Endothelial cell of umbilical vein (primary cell): ENCODE results near the gene GNB1L. TPM values are rescaled to one million over a fixed set of nuclear protein-coding genes. Genes with fewer than 3 reads are reported as not detected.

ENCODE experiments used
- BruUV-seq: library from RNA; stranded (reverse); fragments of 400-500 nt; replicated peaks from 2 replicates; lab custom pipeline; 2021; lab: Mats Ljungman, UMichigan
- CTCF ChIA-PET: fragments of 300-600, 350-600 bp; sonication (Branson Sonifier 250); formaldehyde crosslinking; loops from one replicate; lab custom pipeline; 2021; ENCODE audit warnings: antibody characterized with exemption, inconsistent platforms; lab: Charles Lee
- POLR2A ChIA-PET: fragments of 300-600, 350-600 bp; sonication (Branson Sonifier 250); formaldehyde crosslinking; loops from one replicate; lab custom pipeline; 2021; ENCODE audit warnings: antibody characterized with exemption, inconsistent platforms; lab: Charles Lee
- DNase-seq: peaks from one replicate; pipeline ENCODE4 v3.0.0-alpha.2; 2011; ENCODE audit warnings: low read depth, low spot score
- FAIRE-seq: peaks from 2 replicates; lab custom pipeline; 2011; peaks lifted over from hg19 to GRCh38; lab: Jason Lieb, UNC
- H2AFZ ChIP-seq: 2 replicates; pipeline ENCODE4 v1.6.0; 2012; ENCODE audit warnings: low read depth, low read length, control low read depth, inconsistent platforms
- H3K27ac ChIP-seq: 2 replicates; pipeline ENCODE4 v1.5.1; 2011; ENCODE audit warnings: low read depth, mild to moderate bottlenecking, control low read depth, low read length, moderate library complexity; ENCODE audit not compliant: insufficient read depth
- H3K27me3 ChIP-seq, 2 experiments: 2 replicates each; pipeline versions ENCODE4 v1.6.0 to v1.6.1; 2011; ENCODE audit warnings: low read length in 2 of 2, mixed read lengths in 1 of 2; ENCODE audit not compliant: control insufficient read depth in 2 of 2, insufficient read depth in 2 of 2
- H3K36me3 ChIP-seq, 2 experiments: 2 replicates in 1 of 2; 3 replicates in 1 of 2; pipeline ENCODE4 v1.5.1; 2011; ENCODE audit warnings: low read length in 2 of 2, mild to moderate bottlenecking in 1 of 2, moderate library complexity in 1 of 2; ENCODE audit not compliant: control insufficient read depth in 2 of 2, insufficient read depth in 2 of 2; ENCODE audit errors: extremely low read depth in 1 of 2
- H3K4me1 ChIP-seq: 3 replicates; pipeline ENCODE4 v1.5.1; 2011; ENCODE audit warnings: mild to moderate bottlenecking, low read length; ENCODE audit not compliant: control insufficient read depth, insufficient read depth; ENCODE audit errors: extremely low read depth
- H3K4me2 ChIP-seq: 2 replicates; pipeline ENCODE4 v1.6.1; 2011; ENCODE audit warnings: low read length, control low read depth, mixed read lengths; ENCODE audit not compliant: insufficient read depth
- H3K4me3 ChIP-seq, 3 experiments: fragments of 200-600 bp in 1 of 3; sonication (generic), shearing (Covaris generic) in 1 of 3; replicated peaks in 1 of 3; 2 replicates each; pipeline ENCODE4 v1.5.1; 2011 to 2016; ENCODE audit warnings: control low read depth in 3 of 3, low read length in 3 of 3, mild to moderate bottlenecking in 2 of 3, inconsistent platforms in 1 of 3, low read depth in 1 of 3, moderate library complexity in 1 of 3; ENCODE audit not compliant: insufficient read depth in 1 of 3
- H3K79me2 ChIP-seq: 2 replicates; pipeline ENCODE4 v1.6.0; 2012; ENCODE audit warnings: low read length, inconsistent platforms; ENCODE audit not compliant: control insufficient read depth, insufficient read depth
- H3K9ac ChIP-seq: replicated peaks from 2 replicates; pipeline ENCODE3; 2011; ENCODE audit warnings: low read length, control low read depth; ENCODE audit not compliant: insufficient read depth; ENCODE audit errors: extremely low read depth
- H3K9me1 ChIP-seq: replicated peaks from 3 replicates; pipeline ENCODE4 v1.6.0; 2011; ENCODE audit warnings: mild to moderate bottlenecking, low read length; ENCODE audit not compliant: control insufficient read depth, insufficient read depth; ENCODE audit errors: extremely low read depth
- H3K9me3 ChIP-seq: replicated peaks from 2 replicates; pipeline ENCODE4 v1.5.1; 2012; ENCODE audit warnings: low read length, inconsistent platforms; ENCODE audit not compliant: control insufficient read depth, insufficient read depth
- H4K20me1 ChIP-seq: replicated peaks from 2 replicates; pipeline ENCODE3; 2011; ENCODE audit warnings: mild to moderate bottlenecking, low read length; ENCODE audit not compliant: control insufficient read depth, insufficient read depth; ENCODE audit errors: extremely low read depth
- EZH2 ChIP-seq: IDR thresholded peaks from 2 replicates; pipeline ENCODE4 v1.6.1; 2012; ENCODE audit warnings: borderline replicate concordance, low read depth, mild to moderate bottlenecking, moderate library complexity, low read length, inconsistent platforms; ENCODE audit not compliant: severe bottlenecking
- FOS ChIP-seq: IDR thresholded peaks from 2 replicates; pipeline ENCODE4 v1.6.1; 2011; ENCODE audit warnings: mild to moderate bottlenecking, low read length, moderate library complexity, borderline replicate concordance; ENCODE audit not compliant: insufficient read depth
- GATA2 ChIP-seq: IDR thresholded peaks from 2 replicates; pipeline ENCODE4 v1.7.0; 2011; ENCODE audit warnings: low read depth, mild to moderate bottlenecking, moderate library complexity, mixed read lengths, low read length; ENCODE audit not compliant: insufficient read length, insufficient read depth
- MAX ChIP-seq: IDR thresholded peaks from 2 replicates; pipeline ENCODE4 v1.6.1; 2011; ENCODE audit not compliant: insufficient read depth, insufficient read length
- POLR2A ChIP-seq: IDR thresholded peaks from 2 replicates; pipeline ENCODE4 v1.6.1; 2012; ENCODE audit warnings: low read depth, mild to moderate bottlenecking, control low read depth, low read length
- dilution Hi-C: fragments of 300-500 bp; cut with MboI; formaldehyde crosslinking; loops from one replicate; pipeline ENCODE4 v1.15.0; 2019; ENCODE audit warnings: low sequenced_read_pairs; ENCODE audit not compliant: extremely low pct_ligation_motif_present
- intact Hi-C: fragments of 100-400 bp; cut with micrococcal nuclease; formaldehyde crosslinking; loops from one replicate; pipeline ENCODE4 v1.10.0; 2022
- polyA plus RNA-seq, 4 experiments: library from polyadenylated mRNA; depleted of rRNA in 3 of 4; stranded (reverse) in 3 of 4; unstranded in 1 of 4; fragments of >200 nt; gene quantifications; 2 replicates each; pipeline versions ENCODE4 v1.2.1 to v1.2.3, GENCODE V29; 2011 to 2012; ENCODE audit warnings: missing spikeins in 1 of 4
- total RNA-seq: library from RNA; stranded (reverse); gene quantifications from 2 replicates; pipeline ENCODE4 v1.2.3, GENCODE V29; 2021
- TF ChIP-seq, protein P1 (sequence below), 2 donors: IDR thresholded peaks; 1 replicate in 1 of 2; 2 replicates in 1 of 2; pipeline ENCODE4 v1.5.1; 2011; ENCODE audit warnings: low read length in 2 of 2, mild to moderate bottlenecking in 2 of 2, moderate library complexity in 2 of 2, control low read depth in 1 of 2, inconsistent platforms in 1 of 2, low read depth in 1 of 2; ENCODE audit not compliant: insufficient read depth in 1 of 2; ENCODE audit errors: extremely low read depth in 1 of 2

GNB1L gene
- total and polyA plus RNA-seq, 2 donors (not counting 3 experiments of a cell fraction or from before 2014, with no cell fraction given): 5.4 to 5.9 TPM

DNA sequence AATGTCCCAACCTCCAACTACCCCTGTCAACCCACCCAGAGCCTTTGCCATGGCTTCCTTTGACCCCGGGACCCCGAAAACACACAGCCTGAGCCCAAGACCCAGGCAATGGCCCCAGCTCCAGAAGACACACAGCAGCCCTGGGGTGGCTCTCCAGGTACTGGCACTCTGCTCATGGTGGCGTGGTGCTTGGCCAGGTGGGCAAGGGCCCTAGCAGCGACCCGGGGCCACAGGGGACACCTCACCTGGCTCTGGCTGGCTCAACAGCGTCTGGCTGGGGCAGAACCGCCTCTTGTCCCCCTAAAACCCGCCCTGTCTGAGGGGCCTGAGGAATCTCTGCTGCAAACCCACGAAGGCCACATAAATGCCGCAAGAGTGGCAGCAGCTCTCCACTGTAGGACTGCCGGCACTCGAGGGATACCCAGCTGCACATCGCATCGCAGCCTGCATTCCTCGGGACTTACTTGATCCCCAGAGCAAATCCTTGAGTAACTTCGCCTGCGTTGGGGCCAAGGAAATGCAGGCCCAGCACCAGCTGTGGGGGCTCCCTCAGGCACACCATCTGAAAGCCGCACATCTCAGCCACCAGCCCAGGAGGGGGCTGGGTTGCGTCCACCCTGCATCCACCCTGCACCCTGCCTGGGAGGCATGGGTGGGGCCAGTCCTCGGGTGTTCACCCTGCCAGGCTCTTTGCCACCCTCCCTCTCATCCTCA lies 23.1 kb upstream of the GNB1L start:
- no peaks in the 10 kb centered on the region for H3K9me1 ChIP-seq
- no peaks in the 10 kb centered on the region for H3K9me3 ChIP-seq
- peak overlapping the region; percentile 75 for H3K9ac ChIP-seq
- no peak overlapping the region for H2AFZ ChIP-seq
- peak overlapping the region in 2 of 3 experiments; percentile 57 to 85 for H3K4me3 ChIP-seq
- intact Hi-C loops (no loop called here), dilution Hi-C loops (no loop called here)
- BruUV-seq: no TSS peak
- CTCF ChIA-PET: interaction anchor here (1.9 to 2.6 kb wide), 2 partner anchors 147 kb away, joined by 9 to 10 read pairs; no protein-coding TSS in a partner anchor
- peaks cover 10 to 12% of the 10 kb centered on the region in 2 experiments for H3K36me3 ChIP-seq
- no peak for FAIRE-seq
- peaks cover 49% of the 10 kb centered on the region for H3K79me2 ChIP-seq
- no peaks in the 10 kb centered on the region for H3K27me3 ChIP-seq
- no peaks in the 10 kb centered on the region for H4K20me1 ChIP-seq
- H3K27ac ChIP-seq: peak overlapping the region; percentile 69
- no peak for DNase-seq
- H3K4me2 ChIP-seq: peak overlapping the region; percentile 81
- H3K4me1 ChIP-seq: peaks cover 83% of the 10 kb centered on the region
- POLR2A ChIA-PET: interaction anchor here (1.3 kb wide), 1 partner anchor 9 kb away, joined by 3 read pairs; no protein-coding TSS in a partner anchor
- no peak for TF ChIP-seq FOS
- TF ChIP-seq POLR2A: no peak
- no peak for TF ChIP-seq EZH2
- TF ChIP-seq, protein P1, sequence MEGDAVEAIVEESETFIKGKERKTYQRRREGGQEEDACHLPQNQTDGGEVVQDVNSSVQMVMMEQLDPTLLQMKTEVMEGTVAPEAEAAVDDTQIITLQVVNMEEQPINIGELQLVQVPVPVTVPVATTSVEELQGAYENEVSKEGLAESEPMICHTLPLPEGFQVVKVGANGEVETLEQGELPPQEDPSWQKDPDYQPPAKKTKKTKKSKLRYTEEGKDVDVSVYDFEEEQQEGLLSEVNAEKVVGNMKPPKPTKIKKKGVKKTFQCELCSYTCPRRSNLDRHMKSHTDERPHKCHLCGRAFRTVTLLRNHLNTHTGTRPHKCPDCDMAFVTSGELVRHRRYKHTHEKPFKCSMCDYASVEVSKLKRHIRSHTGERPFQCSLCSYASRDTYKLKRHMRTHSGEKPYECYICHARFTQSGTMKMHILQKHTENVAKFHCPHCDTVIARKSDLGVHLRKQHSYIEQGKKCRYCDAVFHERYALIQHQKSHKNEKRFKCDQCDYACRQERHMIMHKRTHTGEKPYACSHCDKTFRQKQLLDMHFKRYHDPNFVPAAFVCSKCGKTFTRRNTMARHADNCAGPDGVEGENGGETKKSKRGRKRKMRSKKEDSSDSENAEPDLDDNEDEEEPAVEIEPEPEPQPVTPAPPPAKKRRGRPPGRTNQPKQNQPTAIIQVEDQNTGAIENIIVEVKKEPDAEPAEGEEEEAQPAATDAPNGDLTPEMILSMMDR (IDR thresholded peaks at IDR 0.05; ENCODE audit: extremely low read depth in 1 of 2, insufficient read depth in 1 of 2, low read depth in 1 of 2, low read length in 2 of 2): no peak
- TF ChIP-seq MAX: no peak
- TF ChIP-seq GATA2: no peak
